SK-N-SH (cell line): ENCODE data around the gene IGFL4. TPM values are rescaled to one million over a fixed set of nuclear protein-coding genes. Genes with fewer than 3 reads are reported as not detected.

ENCODE experiments used
- CTCF ChIA-PET: fragments of 300-600, 350-600 bp; formaldehyde crosslinking; extraction: SDS; loops from one replicate; lab custom pipeline; 2021; lab: Yijun Ruan, JAX
- POLR2A ChIA-PET: fragments of 350-600 bp; sonication (Branson Sonifier 250); formaldehyde crosslinking; extraction: SDS; loops from one replicate; lab custom pipeline; 2020; ENCODE audit warnings: antibody characterized with exemption, inconsistent platforms; lab: Yijun Ruan, JAX
- DNase-seq: peaks from one replicate; pipeline ENCODE4 v3.0.0; 2012
- H2AFZ ChIP-seq: fragments of 200-600 bp; sonication (generic); 2 replicates; pipeline ENCODE4 v1.8.1; 2016; ENCODE audit warnings: antibody characterized with exemption, mild to moderate bottlenecking, low read depth
- H3F3A ChIP-seq: fragments of 200-600 bp; sonication (generic); replicated peaks from 2 replicates; pipeline ENCODE3; 2016; ENCODE audit warnings: antibody characterized with exemption, mild to moderate bottlenecking; ENCODE audit not compliant: insufficient read depth
- H3K27ac ChIP-seq, 2 experiments: fragments of 200-500 bp in 1 of 2; fragments of 200-600 bp in 1 of 2; sonication (Bioruptor generic) in 1 of 2; sonication (generic), shearing (Covaris generic) in 1 of 2; 2 replicates each; pipeline versions ENCODE4 v1.5.1 to v1.6.1; 2014 to 2016; ENCODE audit warnings: low read depth in 2 of 2, inconsistent platforms in 1 of 2, low read length in 1 of 2, mild to moderate bottlenecking in 1 of 2, mixed read lengths in 1 of 2
- H3K27me3 ChIP-seq: fragments of 200-600 bp; sonication (generic), shearing (Covaris generic); 2 replicates; pipeline ENCODE4 v1.6.1; 2016; ENCODE audit warnings: mixed run types; ENCODE audit not compliant: insufficient read depth
- H3K36me3 ChIP-seq, 2 experiments: fragments of 200-500 bp in 1 of 2; fragments of 200-600 bp in 1 of 2; sonication (Bioruptor generic) in 1 of 2; sonication (generic) in 1 of 2; replicated peaks in 1 of 2; 2 replicates each; pipeline versions ENCODE3 to v1.5.1; 2014 to 2016; ENCODE audit warnings: low read length in 1 of 2, mild to moderate bottlenecking in 1 of 2; ENCODE audit not compliant: insufficient read depth in 2 of 2, control insufficient read depth in 1 of 2
- H3K4me1 ChIP-seq, 2 experiments: fragments of 200-500 bp in 1 of 2; fragments of 200-600 bp in 1 of 2; sonication (Bioruptor generic) in 1 of 2; sonication (generic), shearing (Covaris generic) in 1 of 2; 2 replicates each; pipeline versions ENCODE4 v1.5.1 to v1.6.1; 2014 to 2016; ENCODE audit warnings: low read depth in 1 of 2, low read length in 1 of 2, mixed run types in 1 of 2; ENCODE audit not compliant: insufficient read depth in 2 of 2, control insufficient read depth in 1 of 2
- H3K4me2 ChIP-seq: fragments of 200-600 bp; sonication (generic), shearing (Covaris generic); 2 replicates; pipeline ENCODE4 v1.6.1; 2017; ENCODE audit warnings: mixed run types
- H3K4me3 ChIP-seq, 2 experiments: fragments of 200-500 bp in 1 of 2; fragments of 200-600 bp in 1 of 2; sonication (Bioruptor generic) in 1 of 2; sonication (generic), shearing (Covaris generic) in 1 of 2; 2 replicates each; pipeline versions ENCODE4 v1.5.1 to v1.8.1; 2014 to 2016; ENCODE audit warnings: low read depth in 2 of 2, inconsistent platforms in 1 of 2, low read length in 1 of 2, mild to moderate bottlenecking in 1 of 2, mixed read lengths in 1 of 2, moderate library complexity in 1 of 2
- H3K79me2 ChIP-seq: fragments of 200-600 bp; sonication (generic); 2 replicates; pipeline ENCODE4 v1.8.1; 2017; ENCODE audit warnings: mild to moderate bottlenecking; ENCODE audit not compliant: insufficient read depth
- H3K9ac ChIP-seq: fragments of 200-600 bp; sonication (generic); 2 replicates; pipeline ENCODE4 v1.6.1; 2017; ENCODE audit warnings: mixed run types
- H3K9me2 ChIP-seq: fragments of 200-600 bp; sonication (generic); 2 replicates; pipeline ENCODE4 v1.6.1; 2017; ENCODE audit warnings: mixed run types
- H3K9me3 ChIP-seq: fragments of 200-600 bp; sonication (generic); 2 replicates; pipeline ENCODE4 v1.6.1; 2017; ENCODE audit warnings: mixed run types, mild to moderate bottlenecking, moderate library complexity
- H4K20me1 ChIP-seq: fragments of 200-600 bp; sonication (generic); 2 replicates; pipeline ENCODE4 v1.6.1; 2017; ENCODE audit warnings: mild to moderate bottlenecking, mixed run types; ENCODE audit not compliant: insufficient read depth
- CHD2 ChIP-seq: fragments of 150-350 bp; IDR thresholded peaks from 2 replicates; pipeline ENCODE4 v1.6.1; 2018; ENCODE audit warnings: low read length; ENCODE audit not compliant: partially characterized antibody
- EP300 ChIP-seq, 2 experiments: IDR thresholded peaks; 2 replicates each; pipeline versions ENCODE4 v1.4.0 to v1.6.1; 2012; ENCODE audit warnings: borderline replicate concordance in 1 of 2, low read depth in 1 of 2, low read length in 1 of 2
- FOSL2 ChIP-seq: IDR thresholded peaks from 2 replicates; pipeline ENCODE4 v1.4.0; 2012; ENCODE audit warnings: low read depth, mild to moderate bottlenecking, moderate library complexity, borderline replicate concordance
- MEF2A ChIP-seq: IDR thresholded peaks from 2 replicates; pipeline ENCODE4 v1.4.0; 2012; ENCODE audit warnings: low read depth, borderline replicate concordance
- NFIC ChIP-seq: IDR thresholded peaks from 2 replicates; pipeline ENCODE4 v1.4.0; 2012; ENCODE audit warnings: borderline replicate concordance
- SIN3A ChIP-seq: IDR thresholded peaks from 2 replicates; pipeline ENCODE4 v1.6.1; 2012; ENCODE audit warnings: low read depth, mild to moderate bottlenecking, low read length, moderate library complexity, borderline replicate concordance
- SMC3 ChIP-seq: IDR thresholded peaks from 2 replicates; pipeline ENCODE4 v1.6.1; 2012; ENCODE audit warnings: low read depth, low read length, improper control_type of control experiment
- WGBS: methylation state at CpG from one replicate; pipeline ENCODE4 v1.1.6; 2017; ENCODE audit warnings: low lambda C conversion rate; 5-methylcytosine and 5-hydroxymethylcytosine counted together
- polyA plus RNA-seq, 3 experiments: library from polyadenylated mRNA; depleted of rRNA; stranded (reverse); fragments of >200 nt; gene quantifications; 2 replicates each; pipeline ENCODE4 v1.2.3, GENCODE V29; 2012
- TF ChIP-seq, protein P1 (sequence below): fragments of 150-350 bp; IDR thresholded peaks from 2 replicates; pipeline ENCODE4 v1.6.1; 2017; ENCODE audit warnings: antibody characterized with exemption, low read length, low read depth, borderline replicate concordance
- TF ChIP-seq, protein P2 (sequence below): fragments of 150-350 bp; IDR thresholded peaks from 2 replicates; pipeline ENCODE4 v1.6.1; 2016; ENCODE audit warnings: mild to moderate bottlenecking, low read depth, low read length
- TF ChIP-seq, protein P3 (sequence below): IDR thresholded peaks from 2 replicates; pipeline ENCODE4 v1.4.0; 2012; ENCODE audit warnings: low read depth, borderline replicate concordance
- TF ChIP-seq, protein P4 (sequence below): IDR thresholded peaks from 2 replicates; pipeline ENCODE4 v1.4.0; 2012; ENCODE audit warnings: low read depth
- TF ChIP-seq, protein P5 (sequence below): fragments of 200-600 bp; sonication (generic); IDR thresholded peaks from 2 replicates; pipeline ENCODE4 v1.6.1; 2017; ENCODE audit warnings: antibody characterized with exemption, mild to moderate bottlenecking, moderate library complexity

Gene IGFL4
- polyA plus RNA-seq, 1 of the 3 experiments (the other 2 are of a cell fraction): not detected

DNA sequence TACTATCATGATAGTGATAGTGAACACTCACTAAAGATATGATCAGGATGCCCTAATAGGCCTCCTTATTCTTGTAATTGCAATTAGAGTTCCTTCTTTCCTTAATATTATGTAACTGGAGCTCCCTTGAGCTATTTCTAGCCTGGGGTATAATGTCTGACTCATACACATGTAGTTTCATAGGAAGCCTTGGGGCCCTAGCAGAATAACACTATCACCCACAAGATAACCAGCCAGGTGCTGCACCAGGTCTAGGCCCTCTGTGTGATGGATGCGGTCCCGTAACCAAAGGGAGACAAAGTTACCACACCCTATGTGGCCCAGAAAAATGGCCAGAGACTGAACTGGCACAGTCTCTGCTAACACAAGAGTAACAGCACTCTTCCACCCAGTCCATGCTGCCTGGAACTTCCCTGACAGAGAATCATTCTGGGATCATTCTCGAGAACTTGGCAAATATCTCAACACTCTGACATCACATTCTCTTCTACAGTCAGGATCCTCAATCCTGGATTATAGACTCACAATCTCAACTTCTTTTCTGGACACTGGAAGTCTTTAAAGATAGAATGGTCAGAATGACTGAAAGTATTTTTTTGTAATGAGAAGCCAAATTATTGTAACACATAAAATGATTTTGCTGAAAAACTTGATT is 32.6 kb upstream of the IGFL4 start:
- Histone ChIP-seq H3F3A (peaks cover 24% of the 10 kb centered on the region), H3K27me3 (peaks cover 27% of the 10 kb centered on the region), H3K4me3 (no peak overlapping the region), H2AFZ (no peak overlapping the region), H4K20me1 (no peaks in the 10 kb centered on the region), H3K4me2 (no peak overlapping the region), H3K9ac (no peak overlapping the region), H3K4me1 (peaks cover 5 to 20% of the 10 kb centered on the region in 2 experiments; a peak in 3 of 4 replicates), H3K79me2 (no peaks in the 10 kb centered on the region), H3K9me2 (no peaks in the 10 kb centered on the region), H3K9me3 (no peaks in the 10 kb centered on the region), H3K36me3 (no peaks in the 10 kb centered on the region), H3K27ac (no peak overlapping the region)
- TF ChIP-seq FOSL2: 0 out of 2 replicates have a peak, but pooled peaks have one; percentile 2
- no peak for TF ChIP-seq SIN3A
- TF ChIP-seq NFIC: no peak
- TF ChIP-seq, protein P1, sequence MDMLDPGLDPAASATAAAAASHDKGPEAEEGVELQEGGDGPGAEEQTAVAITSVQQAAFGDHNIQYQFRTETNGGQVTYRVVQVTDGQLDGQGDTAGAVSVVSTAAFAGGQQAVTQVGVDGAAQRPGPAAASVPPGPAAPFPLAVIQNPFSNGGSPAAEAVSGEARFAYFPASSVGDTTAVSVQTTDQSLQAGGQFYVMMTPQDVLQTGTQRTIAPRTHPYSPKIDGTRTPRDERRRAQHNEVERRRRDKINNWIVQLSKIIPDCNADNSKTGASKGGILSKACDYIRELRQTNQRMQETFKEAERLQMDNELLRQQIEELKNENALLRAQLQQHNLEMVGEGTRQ: no peak
- TF ChIP-seq, protein P2, sequence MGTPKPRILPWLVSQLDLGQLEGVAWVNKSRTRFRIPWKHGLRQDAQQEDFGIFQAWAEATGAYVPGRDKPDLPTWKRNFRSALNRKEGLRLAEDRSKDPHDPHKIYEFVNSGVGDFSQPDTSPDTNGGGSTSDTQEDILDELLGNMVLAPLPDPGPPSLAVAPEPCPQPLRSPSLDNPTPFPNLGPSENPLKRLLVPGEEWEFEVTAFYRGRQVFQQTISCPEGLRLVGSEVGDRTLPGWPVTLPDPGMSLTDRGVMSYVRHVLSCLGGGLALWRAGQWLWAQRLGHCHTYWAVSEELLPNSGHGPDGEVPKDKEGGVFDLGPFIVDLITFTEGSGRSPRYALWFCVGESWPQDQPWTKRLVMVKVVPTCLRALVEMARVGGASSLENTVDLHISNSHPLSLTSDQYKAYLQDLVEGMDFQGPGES: no peak
- TF ChIP-seq, protein P3, sequence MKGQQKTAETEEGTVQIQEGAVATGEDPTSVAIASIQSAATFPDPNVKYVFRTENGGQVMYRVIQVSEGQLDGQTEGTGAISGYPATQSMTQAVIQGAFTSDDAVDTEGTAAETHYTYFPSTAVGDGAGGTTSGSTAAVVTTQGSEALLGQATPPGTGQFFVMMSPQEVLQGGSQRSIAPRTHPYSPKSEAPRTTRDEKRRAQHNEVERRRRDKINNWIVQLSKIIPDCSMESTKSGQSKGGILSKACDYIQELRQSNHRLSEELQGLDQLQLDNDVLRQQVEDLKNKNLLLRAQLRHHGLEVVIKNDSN: no peak
- no peak for TF ChIP-seq EP300 (IDR thresholded peaks at IDR 0.05; ENCODE audit: borderline replicate concordance in 1 of 2, low read depth in 1 of 2, low read length in 1 of 2)
- no peak for TF ChIP-seq CHD2
- TF ChIP-seq, protein P4, sequence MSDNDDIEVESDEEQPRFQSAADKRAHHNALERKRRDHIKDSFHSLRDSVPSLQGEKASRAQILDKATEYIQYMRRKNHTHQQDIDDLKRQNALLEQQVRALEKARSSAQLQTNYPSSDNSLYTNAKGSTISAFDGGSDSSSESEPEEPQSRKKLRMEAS: no peak
- TF ChIP-seq SMC3: no peak
- TF ChIP-seq, protein P5, sequence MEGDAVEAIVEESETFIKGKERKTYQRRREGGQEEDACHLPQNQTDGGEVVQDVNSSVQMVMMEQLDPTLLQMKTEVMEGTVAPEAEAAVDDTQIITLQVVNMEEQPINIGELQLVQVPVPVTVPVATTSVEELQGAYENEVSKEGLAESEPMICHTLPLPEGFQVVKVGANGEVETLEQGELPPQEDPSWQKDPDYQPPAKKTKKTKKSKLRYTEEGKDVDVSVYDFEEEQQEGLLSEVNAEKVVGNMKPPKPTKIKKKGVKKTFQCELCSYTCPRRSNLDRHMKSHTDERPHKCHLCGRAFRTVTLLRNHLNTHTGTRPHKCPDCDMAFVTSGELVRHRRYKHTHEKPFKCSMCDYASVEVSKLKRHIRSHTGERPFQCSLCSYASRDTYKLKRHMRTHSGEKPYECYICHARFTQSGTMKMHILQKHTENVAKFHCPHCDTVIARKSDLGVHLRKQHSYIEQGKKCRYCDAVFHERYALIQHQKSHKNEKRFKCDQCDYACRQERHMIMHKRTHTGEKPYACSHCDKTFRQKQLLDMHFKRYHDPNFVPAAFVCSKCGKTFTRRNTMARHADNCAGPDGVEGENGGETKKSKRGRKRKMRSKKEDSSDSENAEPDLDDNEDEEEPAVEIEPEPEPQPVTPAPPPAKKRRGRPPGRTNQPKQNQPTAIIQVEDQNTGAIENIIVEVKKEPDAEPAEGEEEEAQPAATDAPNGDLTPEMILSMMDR: no peak
- peak; percentile 45; the same call in 1 of the 2 replicates for TF ChIP-seq MEF2A
- CTCF ChIA-PET: interaction anchor here (1.0 to 4.2 kb wide), 4 partner anchors 9 to 192 kb away, joined by 3 to 31 read pairs (median 8); no protein-coding TSS in a partner anchor
- DNase-seq: no peak
- 33% methylated on average over 1 of the region's 3 CpGs for WGBS
- POLR2A ChIA-PET: no interaction called here
